ENCODE results near the gene CFAP68. TPM values are rescaled to one million over a fixed set of nuclear protein-coding genes. Genes with fewer than 3 reads are reported as not detected.
"Not testable (repeated sequence)": the region's sequence is repeated elsewhere in the genome, so short reads cannot be mapped to it uniquely, and the experiment has no call there.

The CFAP68 gene
- total RNA-seq, 1 donor from 2014 or later, result 22.3 TPM

DNA sequence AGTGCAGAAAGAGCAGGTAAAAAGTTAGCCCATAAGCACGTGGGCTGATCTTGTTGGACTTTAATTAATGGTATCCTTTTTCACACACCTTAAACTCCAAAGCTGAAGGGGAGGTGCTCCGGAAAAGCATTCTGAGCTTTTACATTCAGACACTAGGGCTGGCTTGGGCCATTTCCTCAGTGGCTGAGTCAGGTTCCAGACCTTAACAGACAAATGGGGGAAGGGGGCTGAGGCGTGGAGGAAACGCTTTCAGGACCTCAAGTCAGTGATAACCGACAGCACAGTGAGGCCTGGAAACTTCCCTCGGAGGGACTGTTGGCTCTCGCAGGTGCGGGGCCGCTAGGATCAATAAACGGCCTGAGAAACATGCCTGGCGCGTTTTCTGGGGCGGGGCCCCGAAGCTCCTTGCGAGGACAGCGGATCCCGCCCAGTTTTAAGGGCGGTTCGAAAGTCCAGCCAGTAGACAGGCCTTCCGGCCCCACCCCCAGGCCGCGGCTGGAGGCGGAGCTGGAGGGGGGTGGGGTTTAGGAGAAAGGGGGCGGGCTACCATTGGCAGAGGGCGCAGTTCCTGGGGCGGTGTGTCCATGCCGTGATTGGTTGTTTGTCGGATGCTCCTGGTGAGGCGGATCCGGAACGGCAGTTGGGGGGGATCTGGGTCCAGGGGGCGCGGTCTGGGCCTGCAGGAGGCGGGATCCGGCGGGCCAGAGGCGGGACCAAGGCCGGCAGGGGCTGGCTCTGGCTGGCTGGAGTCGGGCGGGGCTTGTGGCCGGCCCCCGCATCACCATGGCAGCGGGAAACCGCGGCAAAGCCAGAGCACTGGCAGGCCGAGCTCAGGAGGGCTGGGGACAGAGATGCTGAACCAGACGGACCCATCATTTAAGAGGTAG, 47.4 kb downstream of the CFAP68 start:
- Mint-ChIP-seq H3K36me3 (ENCODE audit: low read depth) (no peaks in the 10 kb centered on the region), H3K9me3 (no peaks in the 10 kb centered on the region), H3K27me3 (ENCODE audit: insufficient read depth) (peaks cover 18% of the 10 kb centered on the region), H3K4me1 (ENCODE audit: low read depth) (peaks cover 17% of the 10 kb centered on the region), H3K4me3 (peak overlapping the region; percentile 82), H3K27ac (peak overlapping the region; percentile 89)
- intact Hi-C loops (cut with micrococcal nuclease), result loop anchor here (1.0 to 5.0 kb wide), 12 partner anchors 18 to 1386 kb away; partner anchors contain the start of genes ALG9, BCO2, CFAP68 and DLAT
- DNase-seq (ENCODE audit: low spot score), result peak; percentile 93

DNA sequence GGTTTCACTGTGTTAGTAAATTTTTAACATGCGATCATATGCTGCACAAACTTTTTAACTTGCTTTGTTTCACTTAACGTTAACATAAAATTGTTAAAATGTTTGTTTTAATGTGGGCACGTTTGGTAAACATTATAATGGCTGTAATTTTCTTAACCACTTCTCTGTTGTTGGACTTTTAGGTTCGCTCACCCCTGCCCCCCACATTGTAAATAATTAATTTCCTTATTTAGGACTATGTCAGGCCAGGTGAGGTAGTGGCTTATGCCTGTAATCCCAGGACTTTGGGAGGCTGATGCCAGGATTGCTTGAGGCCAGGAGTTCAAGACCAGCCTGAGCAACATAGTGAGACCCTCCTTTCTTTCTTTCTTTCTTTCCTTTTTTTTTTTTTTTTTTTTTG, 51.1 kb downstream of the CFAP68 start:
- no peaks in the 10 kb centered on the region for H3K36me3 Mint-ChIP-seq (ENCODE audit: low read depth)
- intact Hi-C loops (cut with micrococcal nuclease), result loop anchor here (10.0 kb wide), 2 partner anchors 1476 to 1944 kb away; partner anchors contain the start of gene USP28
- no peak overlapping the region for H3K27ac Mint-ChIP-seq
- H3K4me1 Mint-ChIP-seq (ENCODE audit: low read depth), result peaks cover 34% of the 10 kb centered on the region
- H3K9me3 Mint-ChIP-seq, result no peaks in the 10 kb centered on the region
- H3K27me3 Mint-ChIP-seq (ENCODE audit: insufficient read depth), result peaks cover 2% of the 10 kb centered on the region
- no peak overlapping the region for H3K4me3 Mint-ChIP-seq
- no peak for DNase-seq (ENCODE audit: low spot score)

DNA sequence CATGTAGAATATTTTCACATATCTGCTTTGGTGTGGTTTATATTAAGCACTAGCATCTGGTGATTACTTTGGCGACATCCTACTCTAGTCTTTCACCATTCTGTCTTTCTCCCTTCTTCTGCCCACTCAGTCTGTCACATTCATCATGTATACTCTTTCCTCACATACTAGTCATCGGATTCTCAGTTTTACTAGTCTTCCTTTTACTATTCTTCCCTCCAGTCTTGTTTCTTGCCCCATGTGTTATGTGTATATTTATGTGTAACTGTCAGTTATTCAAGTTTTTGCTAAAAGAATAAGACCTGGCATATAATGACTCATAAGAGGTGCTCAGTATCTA, 53.2 kb downstream of the CFAP68 start:
- Mint-ChIP-seq H3K4me1 (ENCODE audit: low read depth) (peaks cover 34% of the 10 kb centered on the region), H3K9me3 (no peaks in the 10 kb centered on the region), H3K27me3 (ENCODE audit: insufficient read depth) (peaks cover 2% of the 10 kb centered on the region), H3K36me3 (ENCODE audit: low read depth) (no peaks in the 10 kb centered on the region), H3K4me3 (no peak overlapping the region), H3K27ac (peak overlapping the region; percentile 24)
- DNase-seq (ENCODE audit: low spot score), result no peak
- intact Hi-C loops (cut with micrococcal nuclease), result loop anchor here (1.0 to 10.0 kb wide), 7 partner anchors 12 to 1942 kb away; partner anchors contain the start of genes CFAP68, DLAT, FDXACB1 and SDHD

DNA sequence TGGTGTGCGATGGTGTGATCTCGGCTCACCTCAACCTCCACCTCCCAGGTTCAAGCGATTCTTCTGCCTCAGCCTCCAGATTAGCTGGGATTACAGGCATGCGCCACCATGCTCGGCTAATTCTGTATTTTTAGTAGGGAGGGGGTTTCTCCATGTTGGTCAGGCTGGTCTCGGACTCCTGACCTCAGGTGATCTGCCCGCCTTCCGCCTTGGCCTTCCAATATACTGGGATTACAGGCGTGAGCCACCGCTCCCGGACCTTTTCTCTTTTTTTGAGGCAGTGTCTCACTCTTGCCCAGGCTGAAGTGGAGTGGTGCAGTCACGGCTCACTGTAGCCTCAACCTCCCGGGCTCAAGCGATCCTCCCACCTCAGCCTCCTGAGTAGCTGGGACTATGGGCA, 53.8 kb downstream of the CFAP68 start:
- H3K27me3 Mint-ChIP-seq (ENCODE audit: insufficient read depth); H3K4me3 Mint-ChIP-seq; H3K27ac Mint-ChIP-seq; DNase-seq (ENCODE audit: low spot score); H3K36me3 Mint-ChIP-seq (ENCODE audit: low read depth); H3K9me3 Mint-ChIP-seq: not testable (repeated sequence)
- H3K4me1 Mint-ChIP-seq (ENCODE audit: low read depth), result peaks cover 39% of the 10 kb centered on the region
- intact Hi-C loops (cut with micrococcal nuclease), result loop anchor here (2.0 to 10.0 kb wide), 3 partner anchors 556 to 1942 kb away; partner anchors contain the start of gene USP28

DNA sequence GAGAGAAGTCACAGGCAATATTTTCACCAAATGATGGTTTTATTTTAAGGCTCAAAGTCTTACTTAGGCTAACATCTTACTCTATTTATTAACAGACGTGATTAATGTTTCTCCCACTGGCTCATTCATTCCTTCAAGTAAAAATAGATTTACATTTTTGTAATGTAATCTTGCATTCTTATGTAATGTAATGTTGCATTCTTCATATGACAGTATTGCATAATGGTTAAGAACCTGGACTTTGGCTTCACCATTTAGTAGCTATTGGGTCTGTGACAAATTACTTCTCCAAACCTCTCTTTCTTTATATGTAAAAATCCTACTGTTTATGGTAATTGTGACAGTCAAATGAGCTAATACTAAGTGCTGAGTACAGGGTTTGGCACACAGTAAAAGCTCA, 54.5 kb downstream of the CFAP68 start:
- H3K27me3 Mint-ChIP-seq (ENCODE audit: insufficient read depth), result peaks cover 2% of the 10 kb centered on the region
- DNase-seq (ENCODE audit: low spot score), result no peak
- H3K36me3 Mint-ChIP-seq (ENCODE audit: low read depth), result no peaks in the 10 kb centered on the region
- H3K4me3 Mint-ChIP-seq, result no peak overlapping the region
- H3K4me1 Mint-ChIP-seq (ENCODE audit: low read depth), result peaks cover 46% of the 10 kb centered on the region
- intact Hi-C loops (cut with micrococcal nuclease), result loop anchor here (2.0 to 10.0 kb wide), 3 partner anchors 557 to 1941 kb away; partner anchors contain the start of gene USP28
- H3K27ac Mint-ChIP-seq, result no peak overlapping the region
- no peaks in the 10 kb centered on the region for H3K9me3 Mint-ChIP-seq

DNA sequence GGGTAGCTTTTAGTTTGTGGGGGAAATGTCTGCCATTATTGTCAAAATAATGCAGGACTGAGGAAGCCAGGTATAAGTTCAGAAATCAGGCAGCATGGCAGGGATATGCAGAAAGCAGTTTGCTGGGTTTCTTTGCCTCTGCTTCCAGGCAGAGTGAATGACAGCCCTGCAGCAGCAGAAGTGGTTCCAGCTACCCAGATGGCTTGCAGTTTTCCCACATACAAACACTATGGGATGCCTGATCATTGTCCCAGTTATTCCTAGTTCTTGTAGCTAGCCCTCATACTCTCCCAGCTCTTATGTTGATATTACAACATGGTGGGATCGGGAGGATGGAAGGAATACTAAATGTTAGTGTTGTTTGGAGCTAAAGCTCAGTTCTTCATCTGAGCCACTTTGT, 55.0 kb downstream of the CFAP68 start:
- Mint-ChIP-seq H3K4me1 (ENCODE audit: low read depth) (peaks cover 51% of the 10 kb centered on the region), H3K27me3 (ENCODE audit: insufficient read depth) (peaks cover 2% of the 10 kb centered on the region), H3K4me3 (no peak overlapping the region), H3K27ac (no peak overlapping the region), H3K36me3 (ENCODE audit: low read depth) (no peaks in the 10 kb centered on the region), H3K9me3 (no peaks in the 10 kb centered on the region)
- DNase-seq (ENCODE audit: low spot score), result no peak
- intact Hi-C loops (cut with micrococcal nuclease), result loop anchor here (10.0 kb wide), 2 partner anchors 1480 to 1940 kb away; partner anchors contain the start of gene USP28

Other genes with a start within 250 kb of the CFAP68 start
- gene PPP2R1B, start 113.2 kb upstream of the CFAP68 start, total RNA-seq, result 58.1 and 61.4 TPM in 2 replicates
- 29.3 and 31.8 TPM in 2 replicates for gene ALG9, start 8.0 kb upstream of the CFAP68 start, total RNA-seq
- gene FDXACB1, start 376 bp upstream of the CFAP68 start, total RNA-seq, result 7.9 and 9.4 TPM in 2 replicates
- not detected in 2 replicates for gene CRYAB, start 32.2 kb downstream of the CFAP68 start, total RNA-seq
- gene HSPB2, start 33.2 kb downstream of the CFAP68 start, total RNA-seq, result not detected in 2 replicates
- not detected in 2 replicates for gene C11orf52, start 39.4 kb downstream of the CFAP68 start, total RNA-seq
- gene DIXDC1, start 57.8 kb downstream of the CFAP68 start, total RNA-seq, result 15.2 and 16.0 TPM in 2 replicates
- gene DLAT, start 145.9 kb downstream of the CFAP68 start, total RNA-seq, result 52.0 and 54.5 TPM in 2 replicates
- 0.24 and 0.49 TPM in 2 replicates for gene PIH1D2, start 194.5 kb downstream of the CFAP68 start, total RNA-seq
- gene NKAPD1, start 194.8 kb downstream of the CFAP68 start, total RNA-seq, result 29.1 and 33.0 TPM in 2 replicates
- gene TIMM8B, start 207.2 kb downstream of the CFAP68 start, total RNA-seq, result 85.6 and 89.2 TPM in 2 replicates
- gene SDHD, start 207.3 kb downstream of the CFAP68 start, total RNA-seq, result 95.4 and 98.0 TPM in 2 replicates